BJ (cell line): ENCODE results near the gene SLC17A1. TPM values are rescaled to one million over a fixed set of nuclear protein-coding genes. Genes with fewer than 3 reads are reported as not detected.

Experiments
- CTCF ChIA-PET: fragments of 350-600 bp; formaldehyde crosslinking; extraction: SDS; loops from one replicate; lab custom pipeline; 2021; ENCODE audit warnings: antibody characterized with exemption, inconsistent platforms; lab: Yijun Ruan, JAX
- POLR2A ChIA-PET: fragments of 300-600 bp; sonication (Branson Sonifier 250); formaldehyde crosslinking; extraction: SDS; loops from one replicate; lab custom pipeline; 2021; ENCODE audit warnings: antibody characterized with exemption; lab: Charles Lee
- DNase-seq: peaks from one replicate; pipeline ENCODE4 v3.0.0-alpha.2; 2011; ENCODE audit warnings: low read depth
- H3K27me3 ChIP-seq: 2 replicates; pipeline ENCODE4 v1.6.0; 2011; ENCODE audit warnings: low read length; ENCODE audit not compliant: control insufficient read depth, insufficient read depth
- H3K36me3 ChIP-seq: 2 replicates; pipeline ENCODE4 v1.5.1; 2011; ENCODE audit warnings: low read length; ENCODE audit not compliant: control insufficient read depth, insufficient read depth
- H3K4me3 ChIP-seq: 2 replicates; pipeline ENCODE4 v1.5.1; 2011; ENCODE audit warnings: low read depth, mild to moderate bottlenecking, control low read depth, low read length
- polyA plus RNA-seq: library from polyadenylated mRNA; depleted of rRNA; stranded (reverse); fragments of >200 nt; gene quantifications from 2 replicates; pipeline ENCODE4 v1.2.3, GENCODE V29; 2011
- TF ChIP-seq, protein P1 (sequence below): IDR thresholded peaks from 2 replicates; pipeline ENCODE4 v1.5.1; 2011; ENCODE audit warnings: low read depth, mild to moderate bottlenecking, control low read depth, inconsistent platforms, low read length, moderate library complexity; ENCODE audit not compliant: insufficient read depth

The SLC17A1 gene
- polyA plus RNA-seq, 1 experiment: not detected

DNA sequence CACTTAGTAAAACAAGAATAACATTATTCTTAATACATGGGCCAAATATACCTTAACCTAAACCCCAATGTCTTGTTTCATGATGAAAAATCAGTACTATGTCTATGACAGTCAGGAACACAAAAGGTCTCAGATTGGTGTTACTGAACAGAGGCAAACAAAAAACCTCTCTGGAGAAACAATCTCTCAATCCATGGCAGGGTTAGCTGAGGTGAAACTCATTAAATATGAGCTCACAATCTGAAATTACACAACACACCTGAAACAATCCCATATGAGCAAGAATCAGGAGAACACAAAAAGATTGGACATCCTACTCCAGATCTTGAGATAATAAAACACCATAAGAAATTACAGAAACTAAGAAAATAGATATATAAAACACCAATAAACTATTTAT is 83.8 kb downstream of the SLC17A1 start:
- no peak overlapping the region for H3K4me3 ChIP-seq
- ChIA-PET POLR2A (no interaction called here), CTCF (no interaction called here)
- H3K36me3 ChIP-seq: no peaks in the 10 kb centered on the region
- H3K27me3 ChIP-seq: no peaks in the 10 kb centered on the region
- no peak for DNase-seq
- TF ChIP-seq, protein P1, sequence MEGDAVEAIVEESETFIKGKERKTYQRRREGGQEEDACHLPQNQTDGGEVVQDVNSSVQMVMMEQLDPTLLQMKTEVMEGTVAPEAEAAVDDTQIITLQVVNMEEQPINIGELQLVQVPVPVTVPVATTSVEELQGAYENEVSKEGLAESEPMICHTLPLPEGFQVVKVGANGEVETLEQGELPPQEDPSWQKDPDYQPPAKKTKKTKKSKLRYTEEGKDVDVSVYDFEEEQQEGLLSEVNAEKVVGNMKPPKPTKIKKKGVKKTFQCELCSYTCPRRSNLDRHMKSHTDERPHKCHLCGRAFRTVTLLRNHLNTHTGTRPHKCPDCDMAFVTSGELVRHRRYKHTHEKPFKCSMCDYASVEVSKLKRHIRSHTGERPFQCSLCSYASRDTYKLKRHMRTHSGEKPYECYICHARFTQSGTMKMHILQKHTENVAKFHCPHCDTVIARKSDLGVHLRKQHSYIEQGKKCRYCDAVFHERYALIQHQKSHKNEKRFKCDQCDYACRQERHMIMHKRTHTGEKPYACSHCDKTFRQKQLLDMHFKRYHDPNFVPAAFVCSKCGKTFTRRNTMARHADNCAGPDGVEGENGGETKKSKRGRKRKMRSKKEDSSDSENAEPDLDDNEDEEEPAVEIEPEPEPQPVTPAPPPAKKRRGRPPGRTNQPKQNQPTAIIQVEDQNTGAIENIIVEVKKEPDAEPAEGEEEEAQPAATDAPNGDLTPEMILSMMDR: no peak

DNA sequence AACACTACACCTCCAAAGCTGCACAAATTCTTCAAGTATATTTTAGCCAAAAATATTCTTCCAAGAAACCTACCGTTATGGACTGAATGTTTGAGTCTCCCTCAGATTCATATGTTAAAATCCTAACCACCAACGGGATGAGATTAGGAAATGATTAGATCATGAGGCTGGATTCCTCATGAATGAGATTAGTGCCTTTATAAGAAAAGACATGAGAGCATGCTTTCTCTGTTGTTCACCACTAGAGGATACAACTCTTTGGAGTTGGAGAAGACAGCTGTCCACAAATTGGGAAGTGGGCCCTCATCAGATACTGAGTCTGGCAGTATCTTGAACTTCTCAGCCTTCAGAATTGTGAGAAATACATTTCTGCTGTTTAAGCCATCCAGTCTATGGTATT is 84.4 kb downstream of the SLC17A1 start:
- Histone ChIP-seq H3K4me3 (no peak overlapping the region), H3K36me3 (no peaks in the 10 kb centered on the region), H3K27me3 (no peaks in the 10 kb centered on the region)
- DNase-seq: no peak
- ChIA-PET CTCF (no interaction called here), POLR2A (no interaction called here)
- TF ChIP-seq, protein P1: no peak

DNA sequence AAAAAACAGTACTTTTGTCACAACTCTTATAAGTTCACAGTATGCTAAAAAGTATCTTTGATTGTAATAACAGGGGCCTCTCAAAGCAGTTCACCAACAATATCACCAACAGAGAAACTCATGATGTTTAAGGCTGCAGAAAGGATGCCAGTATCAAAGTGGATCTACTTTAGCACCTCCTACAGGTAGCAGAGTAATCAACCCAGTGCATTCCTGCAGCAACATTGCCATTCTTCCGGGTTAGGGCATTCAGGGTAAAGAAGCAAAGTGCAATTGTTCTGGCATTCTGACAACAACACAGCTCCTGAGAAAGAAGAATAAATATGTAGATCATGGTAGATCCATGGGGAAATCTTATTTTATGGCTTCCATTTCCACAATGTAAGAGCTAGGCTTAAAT is 84.9 kb downstream of the SLC17A1 start:
- POLR2A ChIA-PET: no interaction called here
- DNase-seq: no peak
- CTCF ChIA-PET: no interaction called here
- Histone ChIP-seq H3K27me3 (no peaks in the 10 kb centered on the region), H3K4me3 (no peak overlapping the region), H3K36me3 (no peaks in the 10 kb centered on the region)
- TF ChIP-seq, protein P1: no peak

DNA sequence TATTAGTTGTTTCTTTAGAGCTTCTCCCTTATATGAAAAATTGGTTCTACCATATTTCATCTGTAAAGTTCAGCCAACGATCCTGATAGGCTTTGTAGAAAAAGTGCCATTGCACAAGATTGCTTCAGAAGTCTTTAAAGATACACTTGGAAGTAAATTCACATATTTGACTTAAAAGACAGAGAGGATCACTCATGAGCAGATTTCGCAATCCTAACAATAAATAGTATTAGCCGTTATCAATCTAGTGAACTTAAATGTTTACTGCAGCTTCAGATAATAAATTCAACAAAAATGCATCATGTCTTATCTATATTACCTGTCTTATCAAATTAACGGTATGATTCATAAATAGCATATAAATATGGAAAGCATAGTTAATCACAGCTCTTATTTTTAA is 86.0 kb downstream of the SLC17A1 start:
- H3K36me3 ChIP-seq: no peaks in the 10 kb centered on the region
- POLR2A ChIA-PET: no interaction called here
- H3K27me3 ChIP-seq: no peaks in the 10 kb centered on the region
- TF ChIP-seq, protein P1: no peak
- no peak overlapping the region for H3K4me3 ChIP-seq
- CTCF ChIA-PET: no interaction called here
- DNase-seq: no peak

DNA sequence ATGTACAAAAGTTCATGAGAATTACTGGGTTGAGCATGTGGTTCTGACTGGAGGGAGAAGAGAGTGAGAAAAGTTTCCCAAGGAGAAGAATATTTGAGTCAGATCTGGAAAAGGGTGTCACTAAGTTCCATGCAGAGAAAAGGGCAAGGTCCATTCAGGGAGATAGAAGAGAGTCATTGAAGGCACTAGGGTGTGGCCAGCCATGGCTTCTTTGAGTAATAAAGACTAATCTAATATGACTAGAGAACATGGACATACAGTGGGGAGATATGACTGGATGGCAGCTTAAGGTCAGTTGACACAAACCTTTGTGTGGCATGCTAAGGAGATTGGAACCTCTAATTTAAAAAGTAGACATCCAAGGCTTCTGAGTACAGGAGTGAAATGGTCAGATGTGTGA is 88.0 kb downstream of the SLC17A1 start:
- Histone ChIP-seq H3K36me3 (no peaks in the 10 kb centered on the region), H3K4me3 (no peak overlapping the region), H3K27me3 (no peaks in the 10 kb centered on the region)
- ChIA-PET CTCF (no interaction called here), POLR2A (no interaction called here)
- TF ChIP-seq, protein P1: no peak
- DNase-seq: no peak
